NCI-H2227 treated with DMSO at 0.1 percent for 48 hours (cell line): Measurements from ENCODE around the gene MYBPC2.

Experiments
- DNase-seq: peaks from one replicate; lab custom pipeline; 2025; lab: John Stamatoyannopoulos, UW

MYBPC2 gene

DNA sequence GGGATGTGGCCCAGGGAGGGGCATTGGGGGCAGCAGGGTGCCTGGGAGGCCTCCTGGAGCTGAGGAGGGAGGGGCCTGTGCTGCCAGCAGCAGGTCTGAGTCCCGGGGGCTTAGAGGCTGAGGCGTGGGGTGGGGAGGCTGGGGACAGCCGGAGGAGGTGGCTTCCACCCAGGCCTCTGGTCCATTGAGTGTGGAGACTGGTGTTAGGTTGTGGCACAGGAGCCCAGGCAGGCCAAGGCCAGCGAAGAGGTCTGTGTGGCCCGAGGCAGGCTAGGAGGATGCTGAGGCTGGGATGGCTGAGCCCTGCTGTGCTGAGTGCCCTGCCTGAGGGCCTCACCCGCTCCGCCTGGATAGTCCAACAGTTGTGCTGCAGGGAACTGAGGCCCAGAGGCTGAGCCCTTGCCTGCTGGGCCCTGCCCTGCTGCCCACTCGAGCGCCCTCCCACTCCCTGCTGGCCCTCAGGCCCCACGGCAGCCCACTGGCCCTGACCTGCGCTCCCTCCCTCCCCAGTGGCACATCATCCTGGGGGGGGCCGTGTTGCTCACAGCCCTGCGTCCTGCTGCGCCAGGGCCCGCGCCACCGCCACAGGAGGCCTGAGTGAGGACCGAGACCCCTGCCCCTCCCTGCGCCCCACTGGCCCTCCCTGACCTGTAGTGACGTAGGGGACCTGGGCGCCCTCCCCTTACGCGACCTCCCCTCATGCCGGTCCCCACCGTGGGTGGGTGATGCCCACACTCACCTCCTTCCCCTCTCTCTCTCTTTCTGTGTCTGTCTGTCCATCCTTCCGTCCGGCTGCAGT, 48.9 kb downstream of the MYBPC2 start:
- no peak for DNase-seq

- no peak for DNase-seq
Observed at GRCh38 chr19:50482271-50482855, 49.7 kb downstream of the MYBPC2 start.

DNA sequence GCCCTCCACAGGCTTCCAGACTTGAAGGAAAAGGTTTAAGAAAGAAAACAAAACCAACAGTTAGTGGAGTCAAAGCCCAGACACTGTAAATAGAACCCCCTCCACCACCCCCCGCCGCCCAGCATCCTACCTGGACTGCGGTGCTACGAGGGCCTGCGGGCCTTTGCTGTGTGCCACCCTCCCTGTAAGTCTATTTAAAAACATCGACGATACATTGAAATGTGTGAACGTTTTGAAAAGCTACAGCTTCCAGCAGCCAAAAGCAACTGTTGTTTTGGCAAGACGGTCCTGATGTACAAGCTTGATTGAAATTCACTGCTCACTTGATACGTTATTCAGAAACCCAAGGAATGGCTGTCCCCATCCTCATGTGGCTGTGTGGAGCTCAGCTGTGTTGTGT, 50.2 kb downstream of the MYBPC2 start:
- no peak for DNase-seq

DNA sequence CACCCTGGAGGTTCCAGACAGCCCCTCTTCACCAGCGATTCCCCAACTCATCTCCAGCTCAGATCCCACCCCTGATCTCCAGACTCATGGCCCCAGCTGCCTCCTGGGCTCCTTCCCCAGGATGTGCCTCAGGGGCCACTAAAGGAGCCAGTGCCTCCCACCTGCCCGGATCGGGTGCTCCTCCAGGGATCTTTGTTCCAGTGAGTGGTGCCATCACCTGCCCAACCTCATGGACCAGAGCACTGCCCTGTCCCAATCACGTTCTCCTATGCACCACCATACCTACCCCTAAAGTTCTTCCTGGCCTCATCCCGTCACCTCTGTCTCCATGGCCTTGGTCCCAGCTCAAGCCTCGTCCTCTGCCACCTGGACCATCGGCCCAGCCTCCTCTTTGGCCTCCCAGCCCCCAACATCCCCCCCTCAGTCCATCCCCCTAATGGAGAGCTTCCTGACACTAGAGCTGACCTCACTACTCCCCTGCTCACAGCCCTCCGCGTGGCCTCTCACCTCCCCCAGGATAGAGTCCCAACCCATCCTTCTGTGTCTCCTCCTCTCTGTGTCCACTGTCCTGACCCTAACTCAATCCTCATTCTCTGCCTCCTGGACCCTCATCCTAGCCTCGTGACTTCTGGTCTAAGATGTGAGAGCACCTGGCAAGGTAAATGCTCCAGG, 52.7 kb downstream of the MYBPC2 start:
- no peak for DNase-seq

DNA sequence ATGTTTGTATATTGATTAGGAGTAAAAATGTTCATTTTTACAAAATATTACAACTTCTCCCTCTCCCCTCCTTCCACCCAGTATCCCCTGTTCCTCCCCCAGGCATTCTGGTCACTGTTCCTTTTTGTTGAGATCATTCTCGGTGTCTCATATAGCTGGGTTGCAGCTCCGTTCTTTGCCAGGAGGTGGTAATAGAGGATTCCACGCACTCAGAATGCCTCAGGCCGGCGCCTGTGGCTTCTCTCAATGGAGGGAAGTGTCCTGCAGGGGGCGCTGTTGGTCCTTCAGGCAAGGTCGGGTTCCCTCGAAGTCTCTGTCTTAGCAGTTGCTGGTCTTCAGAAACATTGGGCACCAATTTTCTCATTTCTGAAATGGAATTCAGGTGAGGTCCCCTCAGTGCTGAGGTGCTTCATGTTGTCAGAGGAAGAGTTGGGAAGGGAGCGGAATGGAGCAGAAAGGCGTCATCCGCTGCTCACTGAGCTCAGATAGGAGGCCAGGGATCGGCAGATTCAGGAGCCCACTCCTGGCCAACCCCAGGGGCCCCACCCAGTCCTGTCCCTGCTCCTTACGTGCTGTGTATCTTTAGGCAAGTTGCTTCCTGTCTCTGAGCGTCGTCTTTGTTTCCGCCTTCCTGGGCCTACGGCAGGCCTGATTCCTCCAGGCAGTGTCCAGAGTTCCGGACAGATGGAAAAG, 54.3 kb downstream of the MYBPC2 start:
- DNase-seq: no peak

- DNase-seq: no peak
Observed at GRCh38 chr19:50488389-50489194, 55.9 kb downstream of the MYBPC2 start.

- DNase-seq: no peak
Observed at GRCh38 chr19:50489461-50490011, 56.8 kb downstream of the MYBPC2 start.

GRCh38 chr19:50490411-50490811, 57.7 kb downstream of the MYBPC2 start:
- DNase-seq: no peak

- no peak for DNase-seq
Observed at GRCh38 chr19:50490991-50491472, 58.3 kb downstream of the MYBPC2 start.

- no peak for DNase-seq
Observed at GRCh38 chr19:50492303-50493052, 59.8 kb downstream of the MYBPC2 start.

GRCh38 chr19:50493171-50493570, 60.5 kb downstream of the MYBPC2 start:
- no peak for DNase-seq

DNA sequence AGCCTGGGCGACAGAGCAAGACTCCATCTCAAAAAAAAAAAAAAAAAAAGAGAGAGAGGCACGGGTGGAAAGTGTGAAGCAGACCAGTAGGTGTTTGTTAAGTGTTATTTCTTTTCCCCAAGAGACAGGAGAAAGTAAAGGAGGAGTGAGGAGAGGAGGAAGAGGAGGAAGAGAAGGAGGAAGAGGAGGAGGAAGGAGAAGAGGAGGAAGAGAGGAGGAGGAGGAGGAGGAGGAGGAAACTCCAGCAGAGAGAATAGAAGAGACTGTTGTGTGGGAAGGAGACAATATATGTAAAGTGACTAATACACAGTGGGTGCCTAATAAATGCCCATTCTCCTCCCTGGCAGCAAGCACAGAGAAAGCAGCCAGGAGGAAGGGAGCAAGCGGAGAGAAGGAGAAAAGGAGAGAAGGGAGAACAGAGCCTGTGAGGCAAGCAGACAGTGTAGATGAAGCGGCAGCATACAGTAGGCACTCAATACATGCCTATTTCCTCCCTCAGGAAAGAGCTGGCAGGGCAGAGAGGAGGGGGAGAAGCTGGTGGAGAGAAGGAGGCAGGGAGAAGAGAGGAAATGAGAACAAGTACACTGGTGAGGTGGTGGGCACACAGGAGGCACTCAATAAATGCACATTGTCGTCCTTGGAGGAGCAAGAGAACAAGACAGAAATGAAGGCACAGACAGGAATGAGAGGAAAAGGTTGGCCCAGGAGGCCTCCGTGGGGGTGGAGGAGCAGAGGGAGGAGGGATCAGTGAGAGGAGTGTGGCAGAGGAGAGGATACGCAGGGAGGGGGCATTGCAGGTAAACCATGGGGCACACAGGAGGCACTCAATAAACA, 61.7 kb downstream of the MYBPC2 start:
- no peak for DNase-seq

DNA sequence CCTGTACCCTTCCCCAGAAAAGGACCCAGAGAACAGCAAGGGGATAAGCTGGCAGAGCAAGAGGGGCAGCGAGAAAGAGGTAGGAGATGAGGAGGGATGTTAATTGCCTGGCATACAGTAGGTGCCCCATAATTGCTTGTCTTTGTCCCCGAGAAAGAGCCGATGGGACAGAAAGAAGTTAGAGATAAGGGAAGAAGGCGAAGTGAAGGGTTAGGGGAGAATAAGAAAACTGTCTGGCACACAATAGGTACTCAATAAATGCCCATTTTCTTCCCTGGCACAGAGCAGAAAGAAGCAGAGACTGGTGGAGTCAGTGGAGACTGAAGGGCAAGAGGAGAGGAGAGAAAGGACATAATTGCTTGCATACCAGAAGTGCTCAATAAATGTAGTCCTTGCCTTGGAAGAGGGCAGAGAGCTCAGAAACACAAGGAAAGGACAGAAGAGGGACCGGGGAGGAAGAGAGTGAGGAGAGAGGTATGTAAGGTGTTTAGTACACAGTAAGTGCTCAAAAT, 62.4 kb downstream of the MYBPC2 start:
- no peak for DNase-seq

- DNase-seq: no peak
Observed at GRCh38 chr19:50496189-50497021, 63.7 kb downstream of the MYBPC2 start.

- DNase-seq: no peak
Observed at GRCh38 chr19:50497022-50497405, 64.3 kb downstream of the MYBPC2 start.

DNA sequence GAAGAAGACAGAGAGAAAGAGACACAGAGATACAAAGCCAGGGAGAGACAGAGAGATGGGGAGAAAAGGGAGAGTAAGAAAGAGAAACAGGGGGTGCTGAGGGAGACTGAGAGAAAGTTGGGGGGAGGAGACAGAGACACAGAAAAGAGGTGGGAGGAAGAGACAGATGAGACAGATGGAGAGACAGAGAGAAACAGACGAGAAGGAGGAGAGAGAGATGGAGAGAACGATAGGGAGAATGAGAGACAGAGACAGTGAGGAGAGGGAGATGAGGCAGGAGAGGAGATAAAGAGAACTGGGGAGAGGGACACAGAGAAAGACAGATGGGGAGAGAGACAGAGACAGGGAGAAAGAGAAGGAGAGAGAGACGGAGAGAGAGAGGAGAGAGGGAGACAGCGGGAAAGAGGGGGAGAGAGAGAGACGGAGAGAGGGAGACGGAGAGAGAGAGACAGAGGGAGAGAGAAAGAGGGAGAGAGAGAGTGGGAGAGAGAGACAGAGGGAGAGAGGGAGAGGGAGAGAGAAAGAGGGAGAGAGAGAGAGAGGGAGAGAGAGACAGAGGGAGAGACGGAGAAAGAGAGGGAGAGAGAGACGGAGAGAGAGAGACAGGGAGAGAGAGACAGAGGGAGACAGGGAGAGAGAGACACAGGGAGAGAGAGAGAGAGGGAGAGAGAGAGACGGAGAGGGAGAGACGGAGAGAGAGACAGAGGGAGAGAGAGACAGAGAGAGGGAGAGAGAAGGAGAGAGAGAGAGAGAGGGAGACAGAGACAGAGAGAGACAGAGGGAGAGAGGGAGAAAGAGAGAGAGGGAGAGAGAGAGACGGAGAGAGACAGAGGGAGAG, 65.7 kb downstream of the MYBPC2 start:
- no peak for DNase-seq

DNA sequence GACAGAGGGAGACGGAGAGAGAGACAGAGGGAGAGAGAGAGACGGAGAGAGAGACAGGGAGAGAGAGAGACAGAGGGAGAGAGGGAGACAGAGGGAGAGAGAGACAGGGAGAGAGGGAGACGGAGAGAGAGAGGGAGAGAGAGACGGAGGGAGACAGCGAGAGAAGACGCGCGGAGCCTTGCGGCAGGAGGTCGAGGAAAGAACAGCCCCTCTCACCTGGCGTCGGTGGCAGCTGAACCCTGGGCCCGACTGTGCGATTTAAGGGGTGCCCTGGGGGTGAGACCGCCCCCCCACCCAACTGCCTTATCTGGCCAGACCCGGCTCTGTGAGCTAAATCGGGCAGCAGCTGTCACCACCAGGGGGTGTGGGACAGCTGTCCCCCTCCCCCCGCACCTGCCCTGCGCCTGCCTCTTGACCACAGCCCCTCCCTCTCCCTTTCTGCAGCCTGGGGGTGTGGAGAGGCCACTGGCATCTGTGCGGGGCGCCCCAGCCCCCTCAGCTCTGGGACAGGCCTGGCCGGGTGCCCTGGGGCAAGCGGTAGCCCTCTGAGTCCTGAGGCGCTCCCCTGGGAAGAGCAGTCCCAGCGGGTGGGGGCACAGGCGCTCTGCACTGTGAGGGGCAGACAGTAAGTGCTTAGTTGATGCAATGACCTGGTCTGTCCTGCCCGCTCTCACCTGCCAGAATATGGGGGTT, 67.5 kb downstream of the MYBPC2 start:
- no peak for DNase-seq
